ENCODE results near the gene FGF21. TPM values are rescaled to one million over a fixed set of nuclear protein-coding genes. Genes with fewer than 3 reads are reported as not detected.

Gene FGF21
- total RNA-seq, 1 donor from 2014 or later = not detected

DNA sequence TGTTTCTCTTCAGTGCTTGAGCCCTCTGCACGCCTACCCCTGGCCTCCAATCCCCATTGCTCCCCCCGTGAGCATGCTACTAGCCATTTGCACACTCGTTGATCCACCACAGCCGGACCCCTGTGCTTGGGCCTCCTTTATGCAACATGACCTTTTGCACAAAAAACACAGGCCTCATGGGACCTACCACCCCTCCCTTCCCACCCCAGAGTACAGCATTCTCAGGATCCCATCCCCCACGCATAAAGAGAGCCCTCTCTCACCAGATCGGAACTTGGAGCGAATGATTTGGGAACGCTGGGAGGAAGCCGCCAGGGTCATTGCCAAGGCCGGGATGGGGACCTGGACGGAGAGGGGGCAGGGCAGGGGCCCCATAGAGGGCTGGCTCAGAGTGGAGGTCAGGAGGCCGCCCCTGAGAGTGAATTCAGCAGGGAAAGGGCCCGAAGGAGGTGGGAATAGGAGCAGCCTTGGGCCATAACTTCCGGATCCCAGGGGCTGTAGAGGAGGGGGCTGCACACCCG, 36.6 kb upstream of the FGF21 start:
- Histone ChIP-seq H3K9me3 (replicated peaks) (no peaks in the 10 kb centered on the region), H3K4me3 (peak overlapping the region; percentile 64), H3K4me1 (peaks cover 84% of the 10 kb centered on the region), H3K27me3 (ENCODE audit: low read depth) (no peaks in the 10 kb centered on the region), H3K27ac (replicated peaks) (peak overlapping the region; percentile 90), H3K36me3 (peaks cover 7% of the 10 kb centered on the region)
- no peak for DNase-seq
- intact Hi-C loops (cut with micrococcal nuclease) = no loop called here
- TF ChIP-seq, protein P1, sequence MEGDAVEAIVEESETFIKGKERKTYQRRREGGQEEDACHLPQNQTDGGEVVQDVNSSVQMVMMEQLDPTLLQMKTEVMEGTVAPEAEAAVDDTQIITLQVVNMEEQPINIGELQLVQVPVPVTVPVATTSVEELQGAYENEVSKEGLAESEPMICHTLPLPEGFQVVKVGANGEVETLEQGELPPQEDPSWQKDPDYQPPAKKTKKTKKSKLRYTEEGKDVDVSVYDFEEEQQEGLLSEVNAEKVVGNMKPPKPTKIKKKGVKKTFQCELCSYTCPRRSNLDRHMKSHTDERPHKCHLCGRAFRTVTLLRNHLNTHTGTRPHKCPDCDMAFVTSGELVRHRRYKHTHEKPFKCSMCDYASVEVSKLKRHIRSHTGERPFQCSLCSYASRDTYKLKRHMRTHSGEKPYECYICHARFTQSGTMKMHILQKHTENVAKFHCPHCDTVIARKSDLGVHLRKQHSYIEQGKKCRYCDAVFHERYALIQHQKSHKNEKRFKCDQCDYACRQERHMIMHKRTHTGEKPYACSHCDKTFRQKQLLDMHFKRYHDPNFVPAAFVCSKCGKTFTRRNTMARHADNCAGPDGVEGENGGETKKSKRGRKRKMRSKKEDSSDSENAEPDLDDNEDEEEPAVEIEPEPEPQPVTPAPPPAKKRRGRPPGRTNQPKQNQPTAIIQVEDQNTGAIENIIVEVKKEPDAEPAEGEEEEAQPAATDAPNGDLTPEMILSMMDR (IDR thresholded peaks at IDR 0.05; ENCODE audit: borderline replicate concordance) = no peak

- Histone ChIP-seq H3K4me3 (peak within 1 kb of the TSS; percentile 64), H3K27ac (replicated peaks) (peak within 1 kb of the TSS; percentile 90), H3K9me3 (replicated peaks) (no peaks in the 10 kb centered on the region), H3K36me3 (peaks cover 7% of the 10 kb centered on the region), H3K27me3 (ENCODE audit: low read depth) (no peaks in the 10 kb centered on the region), H3K4me1 (peaks cover 90% of the 10 kb centered on the region)
- no peak for DNase-seq
- intact Hi-C loops (cut with micrococcal nuclease) = no loop called here
- TF ChIP-seq, protein P1 (IDR thresholded peaks at IDR 0.05; ENCODE audit: borderline replicate concordance) = no peak
Measured at GRCh38 chr19:48719263-48720171, 35.8 kb upstream of the FGF21 start, which contains the start of gene MAMSTR. TSS of gene MAMSTR (minus strand) at chr19:48719725. CDS start at chr19:48719031, 694 bp downstream.

- H3K9me3 ChIP-seq (replicated peaks) = no peaks in the 10 kb centered on the region
- DNase-seq = peak; percentile 44
- H3K4me3 ChIP-seq = peak overlapping the region; percentile 64
- H3K27ac ChIP-seq (replicated peaks) = peak overlapping the region; percentile 90
- intact Hi-C loops (cut with micrococcal nuclease) = no loop called here
- peaks cover 90% of the 10 kb centered on the region for H3K4me1 ChIP-seq
- H3K36me3 ChIP-seq = peaks cover 7% of the 10 kb centered on the region
- TF ChIP-seq, protein P1 (IDR thresholded peaks at IDR 0.05; ENCODE audit: borderline replicate concordance) = no peak
- H3K27me3 ChIP-seq (ENCODE audit: low read depth) = no peaks in the 10 kb centered on the region
Measured at GRCh38 chr19:48720251-48720612, 35.1 kb upstream of the FGF21 start.

DNA sequence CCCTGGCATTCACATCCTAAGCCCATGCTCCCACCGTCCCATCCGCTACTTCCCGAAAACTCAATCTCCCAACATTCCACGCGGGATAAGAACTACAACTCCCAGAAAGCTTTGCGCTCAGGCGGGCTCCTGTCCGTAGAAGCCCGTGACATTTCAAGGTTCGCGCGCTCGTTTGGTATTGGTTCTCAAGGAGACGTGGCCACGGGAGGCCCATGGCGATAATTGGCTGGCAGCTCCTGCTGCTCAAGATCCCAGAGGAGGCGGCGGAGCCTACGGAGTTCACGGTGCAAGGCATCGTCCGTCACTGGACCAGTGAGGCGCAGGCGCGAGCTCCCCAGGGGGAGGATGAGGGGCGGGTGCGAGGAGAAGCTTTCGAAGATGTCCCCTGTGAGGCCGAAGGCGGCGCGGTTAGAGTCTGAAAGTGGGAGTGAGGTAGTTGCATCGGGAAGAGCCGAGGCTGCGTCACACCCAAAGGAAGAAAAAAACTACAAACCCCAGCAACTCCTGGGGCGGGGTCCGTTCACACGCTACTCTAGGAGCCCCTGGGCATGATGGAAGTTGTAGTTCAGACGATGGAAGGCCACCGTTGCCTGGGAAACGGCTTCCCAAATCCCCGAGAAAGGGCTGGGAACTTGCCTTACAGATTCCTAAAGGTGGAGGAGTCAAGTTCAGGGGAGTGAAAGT, 34.6 kb upstream of the FGF21 start:
- Histone ChIP-seq H3K27me3 (ENCODE audit: low read depth) (no peaks in the 10 kb centered on the region), H3K9me3 (replicated peaks) (no peaks in the 10 kb centered on the region), H3K27ac (replicated peaks) (peak overlapping the region; percentile 90), H3K4me3 (peak overlapping the region; percentile 64), H3K4me1 (peaks cover 90% of the 10 kb centered on the region), H3K36me3 (peaks cover 7% of the 10 kb centered on the region)
- intact Hi-C loops (cut with micrococcal nuclease) = no loop called here
- TF ChIP-seq, protein P1 (IDR thresholded peaks at IDR 0.05; ENCODE audit: borderline replicate concordance) = no peak
- peak; percentile 98 for DNase-seq

GRCh38 chr19:48722196-48722708, 33.1 kb upstream of the FGF21 start:
- Histone ChIP-seq H3K9me3 (replicated peaks) (no peaks in the 10 kb centered on the region), H3K36me3 (peaks cover 13% of the 10 kb centered on the region), H3K27ac (replicated peaks) (no peak overlapping the region), H3K4me1 (peaks cover 90% of the 10 kb centered on the region), H3K4me3 (no peak overlapping the region), H3K27me3 (ENCODE audit: low read depth) (no peaks in the 10 kb centered on the region)
- TF ChIP-seq, protein P1 (IDR thresholded peaks at IDR 0.05; ENCODE audit: borderline replicate concordance) = no peak
- intact Hi-C loops (cut with micrococcal nuclease) = no loop called here
- no peak for DNase-seq

All from left ventricle myocardium inferior (tissue), 1 donor.